ENCODE measurements around the gene MS4A10. TPM values are rescaled to one million over a fixed set of nuclear protein-coding genes. Genes with fewer than 3 reads are reported as not detected.
"Not testable (repeated sequence)": the region's sequence is repeated elsewhere in the genome, so short reads cannot be mapped to it uniquely, and the experiment has no call there.

MS4A10 gene
- polyA plus RNA-seq (ENCODE audit: insufficient read length in 12 of 12) = not detected
- long read RNA-seq, donor 1 = 0 reads
- long read RNA-seq, donor 2 = 0 reads
- long read RNA-seq, donor 3 = 0 reads
- long read RNA-seq, donor 4 = 0 reads
- long read RNA-seq, donor 5 = 0 reads
- long read RNA-seq, donor 6 = 0 reads
- long read RNA-seq, donor 7 = 0 reads
- long read RNA-seq, donor 8 = 0 reads
- long read RNA-seq, donor 9 = 0 reads
- long read RNA-seq, donor 10 = 0 reads
- long read RNA-seq, donor 11 = 0 reads

DNA sequence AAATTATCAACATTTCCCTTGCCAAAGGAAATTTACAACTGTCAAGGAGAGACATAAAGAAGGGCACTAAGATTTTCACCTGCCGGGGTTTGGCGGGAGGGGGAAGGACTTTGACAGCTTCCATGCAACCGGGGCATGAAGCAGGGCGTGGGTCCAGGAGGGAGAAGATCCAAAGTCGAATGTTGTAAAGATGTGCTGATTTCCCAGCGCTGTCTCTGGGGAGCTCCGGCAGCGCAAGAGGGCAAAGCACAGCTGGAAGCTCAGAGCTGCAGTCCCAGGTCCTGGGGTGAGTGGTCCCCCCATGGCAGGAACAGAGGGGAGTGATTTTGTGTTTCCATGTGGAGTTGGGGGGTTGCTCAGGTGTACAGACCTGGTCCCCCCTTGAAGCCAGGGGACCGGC, at the start of gene MS4A10:
MS4A10 (plus strand) TSS at position 198 of the 400 bp plus-strand sequence. CDS start 5,003 bp downstream, outside the sequence.
- no peak for DNase-seq

DNA sequence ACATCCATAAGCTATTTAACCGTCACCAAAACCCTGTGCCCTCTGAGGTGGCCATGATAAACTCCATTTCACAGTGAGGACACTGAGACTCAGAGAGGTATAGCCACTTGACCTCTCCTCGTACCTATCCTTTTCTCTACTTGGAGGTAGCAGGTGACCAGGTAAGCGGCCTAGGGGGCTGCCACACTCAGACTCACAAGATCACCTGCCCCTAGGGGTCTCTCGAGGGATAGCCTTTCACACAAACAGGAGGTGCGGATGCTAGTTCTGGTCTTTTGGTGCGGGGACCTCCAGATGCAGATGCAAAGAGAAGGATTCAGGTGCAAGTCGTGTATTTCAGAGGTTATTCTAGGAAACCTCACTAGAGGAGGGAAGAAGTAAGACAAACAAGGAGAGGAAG, 46.0 kb upstream of the MS4A10 start:
- DNase-seq = no peak

DNA sequence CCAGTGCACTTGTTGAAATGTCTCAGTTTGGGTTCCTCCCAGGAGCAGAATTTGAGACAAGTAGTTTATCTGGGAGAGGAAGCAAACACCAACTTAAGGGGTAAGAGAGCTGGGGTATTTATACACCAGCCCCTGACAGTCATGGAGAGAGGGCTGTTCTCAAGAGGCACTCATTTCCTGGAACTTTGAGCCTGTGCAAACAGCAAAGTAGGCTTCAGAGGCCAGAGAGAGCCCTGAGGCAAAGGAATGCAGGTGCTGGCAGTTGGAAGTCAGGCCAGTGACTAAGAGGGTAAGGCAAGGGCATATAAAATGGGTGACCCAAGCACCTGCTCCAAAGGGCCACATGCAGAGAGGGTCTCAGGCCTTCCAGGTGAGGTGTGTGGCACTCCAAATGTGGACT, 44.6 kb upstream of the MS4A10 start:
- DNase-seq = no peak

DNA sequence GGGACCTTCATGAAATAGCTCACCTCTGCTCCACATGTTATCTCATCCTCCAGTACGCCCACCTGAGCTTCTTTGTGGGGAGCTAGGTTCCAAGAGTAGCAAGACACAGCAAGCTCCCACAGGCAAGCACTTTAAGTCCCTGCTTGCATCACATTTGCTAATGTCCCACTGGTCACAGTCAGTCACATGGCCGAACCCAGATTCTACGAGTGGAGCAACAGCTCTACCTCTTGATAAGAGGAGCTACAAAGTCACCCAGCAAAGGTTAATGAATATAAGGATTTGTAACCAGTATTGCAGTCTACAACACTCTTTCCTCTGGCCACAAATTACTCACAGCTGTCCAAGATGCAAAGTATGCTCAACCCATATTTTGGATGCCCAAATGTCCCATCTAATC, 43.7 kb upstream of the MS4A10 start:
- no peak for DNase-seq

DNA sequence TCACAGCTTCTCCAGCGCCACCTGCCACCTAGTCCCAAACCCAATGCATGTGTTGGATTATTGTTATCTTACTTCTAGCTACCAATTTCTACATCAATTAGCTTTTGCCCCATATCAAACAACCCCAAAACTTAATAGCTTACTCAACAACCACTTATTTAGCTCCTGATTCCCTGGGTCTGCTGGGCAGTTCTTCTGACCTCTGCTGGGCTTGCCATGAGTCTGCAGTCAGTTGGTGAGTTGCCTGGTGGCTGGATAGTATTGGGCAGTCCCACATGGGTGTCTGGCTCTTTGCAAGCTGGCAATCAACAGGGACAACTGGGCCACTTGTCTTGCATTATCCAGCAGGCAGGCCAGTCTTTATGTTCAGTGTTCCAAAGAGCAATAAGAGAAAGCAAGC, 42.1 kb upstream of the MS4A10 start:
- DNase-seq = no peak

DNA sequence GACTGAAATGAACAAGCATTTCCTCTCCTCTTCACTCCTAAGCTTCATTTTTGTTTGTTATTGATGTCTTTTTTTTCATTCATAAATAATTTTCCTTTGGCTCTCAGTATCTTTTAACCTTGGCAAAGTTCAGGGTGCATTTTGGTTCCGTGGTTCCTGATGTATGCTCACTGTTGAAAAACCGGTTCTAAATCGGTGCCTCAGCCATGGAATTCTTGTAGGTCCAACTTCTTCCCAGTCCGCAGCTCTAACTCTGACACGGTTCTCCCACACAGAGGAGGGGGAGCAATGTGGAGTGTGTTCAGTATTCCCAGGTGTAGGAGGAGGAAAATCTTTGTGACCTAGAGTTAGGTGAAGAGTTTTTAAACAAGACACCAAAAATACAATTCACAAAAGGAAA, 41.0 kb upstream of the MS4A10 start:
- no peak for DNase-seq

DNA sequence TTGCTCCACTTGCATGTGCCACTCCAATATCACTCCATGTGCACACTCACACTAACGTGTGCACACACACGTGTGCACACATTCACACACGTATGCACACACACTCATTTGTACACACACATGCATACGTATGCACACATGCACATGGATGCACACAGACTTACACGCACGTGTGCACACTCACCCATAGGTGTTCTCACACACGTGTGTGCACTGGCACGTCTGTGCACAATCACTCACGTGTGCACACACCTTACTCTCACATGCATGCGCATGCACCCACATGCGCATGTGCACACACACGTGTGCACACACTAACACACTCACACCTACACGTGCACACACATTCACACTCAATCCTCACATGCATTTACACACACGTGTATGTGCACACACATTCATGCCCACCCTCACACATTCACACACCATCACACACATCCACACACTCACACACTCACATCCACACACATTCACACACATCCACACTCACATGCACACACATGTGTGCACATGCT, 37.7 kb upstream of the MS4A10 start:
- DNase-seq = no peak

DNA sequence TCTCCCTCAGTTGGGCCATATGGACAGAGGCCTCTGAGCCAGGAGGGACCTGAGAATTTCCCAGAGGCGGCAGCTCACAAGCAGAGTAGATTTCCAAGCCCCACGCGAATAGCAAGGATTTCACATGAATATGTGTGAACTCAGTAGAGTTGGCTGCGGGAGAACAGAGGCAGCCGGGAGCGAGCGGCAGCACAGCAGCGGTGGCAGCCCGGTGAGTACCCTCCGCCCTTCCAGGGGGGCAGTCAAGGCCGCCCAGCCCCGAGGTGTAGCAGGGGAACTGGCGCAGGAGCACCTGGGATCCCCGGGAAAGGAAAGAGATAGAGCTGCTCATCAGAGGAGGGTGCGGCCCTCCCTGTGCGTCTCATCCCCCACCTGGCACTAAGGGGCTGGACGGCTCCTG, 36.9 kb upstream of the MS4A10 start:
- no peak for DNase-seq

DNA sequence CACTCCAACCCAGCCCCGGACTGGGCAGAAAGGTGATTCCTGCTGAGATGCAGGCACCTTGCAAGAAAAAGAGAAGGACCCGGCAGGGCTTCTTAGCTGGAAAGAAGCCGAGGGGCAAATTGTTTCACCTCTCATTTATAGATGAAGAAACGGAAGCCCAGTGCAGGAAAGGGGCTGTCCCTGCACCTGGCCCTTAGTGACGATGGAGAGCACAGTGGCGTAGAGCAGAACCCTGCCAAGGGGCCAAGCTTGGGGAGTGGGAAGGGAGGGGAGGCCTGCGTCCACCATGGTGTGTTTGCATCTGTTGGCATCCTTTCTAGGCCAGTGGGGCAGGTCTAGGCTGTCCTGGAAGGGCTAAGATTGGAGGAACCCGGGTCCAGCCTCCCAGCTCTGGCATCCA, 36.3 kb upstream of the MS4A10 start:
- no peak for DNase-seq

DNA sequence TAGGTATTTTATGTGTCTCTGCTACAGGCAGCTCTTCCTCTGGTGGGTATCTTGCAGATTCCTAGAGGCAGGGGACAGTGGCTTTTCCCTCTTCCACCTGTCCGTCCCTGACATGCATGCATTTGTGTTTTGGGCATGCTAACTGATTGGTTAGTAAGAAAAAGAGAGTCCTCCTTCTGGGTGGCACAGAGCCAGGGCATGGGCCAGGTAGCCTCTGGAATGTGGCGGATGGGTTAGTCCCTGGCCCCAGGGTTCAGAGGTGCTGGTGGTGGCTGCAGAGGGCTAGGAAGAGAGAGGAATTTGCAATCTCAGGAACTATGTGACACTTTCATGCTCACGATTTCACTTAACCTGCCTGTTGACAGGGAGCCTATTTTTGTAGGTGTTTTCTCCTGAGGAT, 34.2 kb upstream of the MS4A10 start:
- DNase-seq = no peak

DNA sequence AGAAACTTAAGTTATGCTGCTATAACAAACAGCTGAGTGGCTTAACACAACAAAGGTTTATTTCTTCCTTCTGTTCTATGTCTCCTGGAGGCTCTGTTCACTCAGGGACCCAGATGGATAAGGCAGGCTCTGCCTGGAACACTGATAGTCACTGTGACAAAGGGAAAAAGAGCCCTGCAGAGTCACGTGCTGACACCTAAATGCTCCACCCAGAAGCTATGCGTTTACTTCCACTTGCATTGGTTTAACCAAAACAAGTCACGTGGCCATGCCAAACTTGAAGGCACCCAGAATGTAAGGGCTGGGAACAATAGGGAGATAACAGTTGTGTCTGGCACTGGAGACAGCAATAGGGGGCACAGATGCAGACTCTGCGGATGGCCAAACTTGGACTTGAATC, 31.8 kb upstream of the MS4A10 start:
- DNase-seq = no peak

DNA sequence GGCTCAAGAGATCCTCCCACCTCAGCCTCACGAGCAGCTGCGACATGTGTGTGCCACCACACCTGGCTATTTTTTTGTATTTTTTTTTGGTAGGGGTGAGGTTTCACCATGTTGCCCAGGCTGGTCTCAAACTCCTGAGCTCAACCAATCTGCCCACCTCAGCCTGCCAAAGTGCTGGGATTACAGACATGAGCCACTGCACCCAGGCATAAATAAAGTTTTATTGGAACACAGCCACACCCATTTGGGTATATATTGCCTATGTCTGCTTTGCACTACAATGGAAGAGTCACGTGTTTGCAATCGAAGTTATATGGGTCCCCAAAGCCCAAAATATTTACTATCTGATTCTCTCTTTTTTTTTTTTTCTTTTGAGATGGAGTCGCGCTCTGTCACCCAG, 30.2 kb upstream of the MS4A10 start:
- no peak for DNase-seq

DNA sequence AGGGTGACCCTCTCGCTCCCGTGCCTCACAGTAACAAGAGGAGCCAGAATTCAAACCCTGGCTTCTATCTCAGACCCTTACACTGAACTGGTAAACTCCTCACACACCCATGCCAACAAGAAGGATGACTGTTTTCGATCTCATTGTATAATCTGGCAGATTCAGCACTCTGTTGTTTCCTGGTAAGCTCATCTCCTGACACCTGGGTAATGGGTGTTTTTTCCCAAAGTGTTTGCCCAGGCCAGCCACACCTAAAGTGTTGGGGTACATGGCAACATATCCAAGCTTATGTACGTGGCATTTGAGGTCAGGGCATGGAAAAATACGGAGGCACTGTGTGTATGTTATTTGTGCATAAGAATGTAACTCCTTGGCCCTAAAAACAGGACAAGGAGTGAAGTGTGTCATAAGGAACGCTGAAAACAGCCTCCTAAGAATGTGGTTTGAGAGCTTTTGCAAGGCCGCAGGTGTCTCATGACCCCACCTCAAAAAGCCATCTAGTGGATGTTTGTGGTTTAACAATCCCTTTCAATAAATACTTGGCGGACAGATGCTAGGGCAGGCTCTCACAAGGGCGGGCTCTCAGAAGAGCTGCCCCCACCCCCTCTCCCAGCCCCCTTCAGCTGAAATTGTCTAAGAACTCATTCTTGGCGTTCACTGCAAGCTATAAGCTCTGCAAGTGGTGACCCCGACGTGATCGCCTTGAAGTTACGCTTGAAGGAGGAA, 28.7 kb upstream of the MS4A10 start, which contains the start of gene MS4A15:
MS4A15 (plus strand) TSS at position 561 of the 726 bp plus-strand sequence. CDS start 6,867 bp downstream, outside the sequence.
- DNase-seq = no peak

DNA sequence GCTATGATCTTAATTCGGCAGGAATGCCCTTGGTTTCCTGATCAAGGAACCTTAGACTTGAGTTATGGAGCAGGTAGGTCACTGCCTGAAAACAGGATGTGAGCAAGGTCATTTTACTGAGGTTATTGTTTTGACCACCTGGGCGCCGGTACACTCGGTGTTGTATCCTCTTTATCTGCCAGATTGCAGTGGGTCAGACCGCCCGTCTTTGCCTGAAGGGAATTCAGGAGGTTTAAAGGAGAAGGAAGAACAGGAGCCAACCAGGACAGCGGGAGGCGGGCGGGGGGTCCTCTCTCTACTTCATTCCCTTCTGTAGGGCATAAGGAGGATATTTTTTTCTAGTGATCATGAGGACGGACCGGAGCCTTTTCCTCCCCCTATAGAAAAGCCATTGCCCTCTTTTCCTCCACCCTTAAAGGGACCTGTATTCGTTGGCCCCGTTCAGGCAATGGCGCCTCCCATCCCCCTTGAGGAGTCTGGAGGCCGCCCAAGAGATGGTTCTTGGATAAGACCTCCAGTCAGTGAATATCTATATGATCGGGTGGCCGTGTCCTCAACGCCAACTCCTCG, 27.8 kb upstream of the MS4A10 start:
- no peak for DNase-seq

DNA sequence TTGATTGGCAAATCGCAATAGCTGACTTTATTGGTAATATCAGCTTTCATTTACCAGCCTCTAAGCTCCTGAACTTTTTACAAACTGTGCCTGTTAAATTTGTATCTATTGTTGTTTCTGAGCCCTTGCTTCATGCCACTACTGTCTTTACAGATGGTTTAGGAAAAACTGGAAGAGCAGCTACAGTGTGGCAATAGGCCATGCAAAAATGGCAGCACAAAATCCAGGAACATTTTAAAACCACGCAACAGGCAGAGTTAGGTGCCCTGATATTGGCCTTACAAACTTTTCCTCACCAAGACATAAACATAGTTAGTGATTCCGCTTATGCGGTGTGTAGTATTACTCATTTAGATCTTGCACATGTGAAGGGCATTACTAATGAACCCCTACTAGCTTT, 26.5 kb upstream of the MS4A10 start:
- not testable (repeated sequence) for DNase-seq

DNA sequence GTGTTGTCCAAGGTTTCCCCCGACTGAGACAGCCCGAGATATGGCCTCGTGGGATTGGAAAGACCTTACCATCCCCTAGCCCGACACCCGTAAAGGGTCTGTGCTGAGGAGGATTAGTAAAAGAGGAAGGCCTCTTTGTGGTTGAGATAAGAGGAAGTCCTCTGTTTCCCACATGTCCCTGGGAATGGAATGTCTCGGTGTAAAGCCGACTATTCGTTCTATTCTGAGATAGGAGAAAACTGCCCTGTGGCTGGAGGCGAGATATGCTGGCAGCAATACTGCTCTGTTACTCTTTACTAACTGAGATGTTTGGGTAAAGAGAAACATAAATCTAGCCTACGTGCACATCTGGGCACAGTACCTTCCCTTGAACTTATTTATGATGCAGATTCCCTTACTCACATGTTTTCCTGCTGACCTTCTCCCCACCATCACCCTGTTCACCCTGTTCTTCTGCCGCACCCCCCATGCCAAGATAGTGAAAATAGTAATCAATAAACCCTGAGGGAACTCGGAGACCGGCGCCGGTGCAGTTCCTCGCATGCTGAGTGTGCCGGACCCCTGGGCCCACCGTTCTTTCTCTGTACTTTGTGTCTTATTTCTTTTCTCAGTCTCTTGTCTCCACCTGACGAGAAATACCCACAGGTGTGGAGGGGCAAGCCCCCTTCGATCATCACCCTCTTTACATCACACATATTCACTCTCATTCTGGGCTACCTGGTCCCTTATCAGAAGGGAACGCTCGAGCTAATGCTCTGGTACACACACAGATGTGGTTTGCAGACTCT, 25.5 kb upstream of the MS4A10 start:
- DNase-seq = not testable (repeated sequence)

DNA sequence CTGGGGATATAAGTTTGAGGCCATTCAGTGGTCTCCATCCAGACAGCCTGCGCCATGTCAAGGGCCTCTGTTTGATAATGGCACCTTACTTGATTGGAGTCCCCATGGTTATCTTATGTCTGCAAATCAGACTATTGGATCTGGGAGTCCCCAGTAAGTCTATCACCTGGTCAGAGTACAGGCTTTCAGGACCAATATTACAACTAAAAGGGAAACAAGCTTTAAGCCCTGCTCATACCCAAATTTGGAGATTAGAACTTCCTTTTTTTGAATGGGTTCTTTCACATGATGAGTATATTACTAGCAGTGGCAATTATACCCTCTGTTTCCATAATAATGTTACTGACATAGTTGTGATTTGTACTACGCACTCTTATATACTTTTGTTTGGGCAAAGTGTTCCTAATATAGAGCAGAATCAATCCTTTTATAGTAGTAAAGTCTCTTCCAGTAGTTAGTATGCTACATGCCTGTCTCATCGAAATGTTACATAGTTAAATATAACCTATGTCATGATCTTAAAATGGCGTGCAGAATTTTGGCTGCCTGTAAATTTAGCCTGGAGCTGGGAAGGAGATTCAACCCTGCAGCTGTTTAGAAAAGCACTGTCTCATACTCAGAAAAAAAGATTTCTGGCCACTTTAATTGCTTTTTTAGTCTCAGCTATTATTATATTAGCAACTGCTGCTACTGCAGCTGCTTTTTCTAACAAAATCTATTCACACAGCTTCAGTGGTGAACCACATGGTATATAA, 23.5 kb upstream of the MS4A10 start:
- DNase-seq = peak; percentile 36

DNA sequence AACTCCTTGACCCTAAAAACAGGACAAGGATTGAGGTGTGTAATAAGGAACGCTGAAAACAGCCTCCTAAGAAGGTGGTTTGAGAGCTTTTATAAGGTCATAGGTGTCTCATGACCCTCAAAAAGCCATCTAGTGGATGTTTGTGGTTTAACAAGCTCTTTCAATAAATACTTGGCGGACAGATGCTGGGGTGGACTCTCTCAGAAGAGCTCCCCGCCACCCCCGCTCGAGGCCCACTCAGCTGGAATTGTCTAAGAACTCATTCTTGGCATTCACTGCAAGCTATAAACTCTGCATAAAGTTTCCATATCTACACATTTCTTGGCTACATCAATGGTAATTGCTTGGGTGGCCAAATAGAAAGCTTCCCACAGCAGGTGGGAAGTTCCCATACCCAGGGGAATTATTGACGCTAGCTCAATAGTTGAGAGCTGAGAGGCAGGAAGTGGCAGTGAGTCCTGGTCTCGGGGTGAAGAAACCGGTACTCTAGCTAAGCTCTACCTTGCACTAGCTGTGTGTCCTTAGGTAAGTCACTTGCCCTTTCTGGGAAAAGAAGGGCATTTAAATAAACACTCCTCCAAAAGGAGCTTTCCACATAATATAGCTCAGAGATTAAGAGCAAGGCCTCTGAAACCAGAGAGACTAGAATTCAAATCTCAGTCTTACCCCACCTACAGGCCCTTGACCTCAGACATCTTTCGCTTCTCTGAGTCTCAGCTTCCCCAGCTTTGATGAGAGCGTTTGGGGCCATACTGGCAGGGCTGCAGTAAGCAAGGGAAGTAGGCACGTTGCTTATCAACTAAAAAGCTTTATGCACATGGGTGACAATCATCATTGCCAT, 22.1 kb upstream of the MS4A10 start:
- DNase-seq = peak; percentile 49

DNA sequence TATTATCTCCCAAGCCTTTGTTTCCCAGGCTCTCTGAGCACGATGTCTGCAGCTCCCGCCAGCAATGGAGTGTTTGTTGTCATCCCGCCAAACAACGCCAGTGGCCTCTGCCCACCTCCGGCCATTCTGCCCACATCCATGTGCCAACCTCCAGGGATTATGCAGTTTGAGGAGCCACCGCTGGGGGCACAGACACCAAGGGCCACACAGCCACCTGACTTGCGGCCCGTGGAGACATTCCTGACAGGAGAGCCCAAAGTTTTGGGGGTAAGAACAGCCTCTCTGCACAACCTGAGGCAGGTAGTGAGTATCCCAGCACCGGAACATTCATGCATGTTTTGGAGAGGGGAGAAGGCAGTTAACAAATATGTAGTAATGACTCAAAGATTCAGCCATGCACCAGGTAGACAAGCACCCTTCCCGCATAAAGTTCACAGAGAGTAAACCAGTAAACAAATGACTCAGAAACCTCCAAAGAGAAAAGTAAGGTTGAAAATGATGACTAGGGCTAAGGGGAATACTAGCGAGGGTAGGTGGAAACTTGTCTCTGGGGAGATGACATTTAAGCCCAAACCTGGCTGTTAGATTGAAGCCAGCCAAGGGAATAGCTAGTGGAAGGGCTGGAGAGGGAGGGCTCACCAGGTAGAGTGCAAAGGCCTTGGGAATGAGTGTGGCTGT, 21.3 kb upstream of the MS4A10 start:
- no peak for DNase-seq

DNA sequence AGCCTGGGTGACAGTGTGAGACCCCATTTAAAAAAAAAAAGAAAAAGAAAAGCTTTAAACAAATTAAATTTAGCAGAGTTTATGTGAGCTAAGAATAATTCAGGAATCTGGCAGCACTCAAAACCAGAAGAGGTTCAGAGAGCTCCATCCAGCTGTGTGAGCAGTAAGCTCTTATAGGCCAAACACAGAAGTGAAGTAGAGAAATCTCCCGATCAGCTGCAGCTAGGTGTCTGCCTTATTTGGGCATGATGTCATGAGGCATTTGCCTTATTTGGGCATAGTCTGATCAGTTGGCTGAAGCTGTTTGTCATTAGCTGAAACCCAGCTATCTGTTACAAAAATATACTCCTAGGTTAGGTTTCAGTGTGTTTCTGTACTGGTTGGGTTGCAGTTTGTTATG, 20.3 kb upstream of the MS4A10 start:
- DNase-seq = no peak
